GM21529 (cell line): Measurements from ENCODE around the gene OGFR.

Experiments
- ATAC-seq: cut with Tn5 transposase; IDR thresholded peaks from one replicate; pipeline ENCODE4 v1.9.1; 2021; ENCODE audit not compliant: unreplicated experiment

Gene OGFR

GRCh38 chr20:62814060-62814708 is 9.5 kb downstream of the OGFR start:
- no peak for ATAC-seq

GRCh38 chr20:62814709-62815065 is 10.1 kb downstream of the OGFR start:
- ATAC-seq, result no peak

GRCh38 chr20:62815066-62815991 is 10.7 kb downstream of the OGFR start:
- ATAC-seq, result no peak

- ATAC-seq, result no peak
Measured at GRCh38 chr20:62816031-62816883, 11.6 kb downstream of the OGFR start.

- ATAC-seq, result no peak
Measured at GRCh38 chr20:62816884-62817873, 12.5 kb downstream of the OGFR start, which contains the start of gene COL9A3. TSS of gene COL9A3 (plus strand) at chr20:62817050. CDS start at chr20:62817065, 15 bp downstream.

GRCh38 chr20:62817975-62818591 is 13.4 kb downstream of the OGFR start:
- no peak for ATAC-seq

- ATAC-seq, result no peak
Measured at GRCh38 chr20:62818592-62819493, 14.2 kb downstream of the OGFR start.

- ATAC-seq, result no peak
Measured at GRCh38 chr20:62819494-62820174, 15.0 kb downstream of the OGFR start.

- ATAC-seq, result no peak
Measured at GRCh38 chr20:62820208-62820961, 15.8 kb downstream of the OGFR start.

GRCh38 chr20:62820962-62821725 is 16.5 kb downstream of the OGFR start:
- ATAC-seq, result no peak

GRCh38 chr20:62821726-62822210 is 17.1 kb downstream of the OGFR start:
- no peak for ATAC-seq

GRCh38 chr20:62822239-62822787 is 17.7 kb downstream of the OGFR start:
- no peak for ATAC-seq

GRCh38 chr20:62822788-62823651 is 18.4 kb downstream of the OGFR start:
- peak; percentile 70 for ATAC-seq

- no peak for ATAC-seq
Measured at GRCh38 chr20:62823688-62824475, 19.2 kb downstream of the OGFR start.
